H1 (cell line): ENCODE measurements around the gene PLA2G15. TPM values are rescaled to one million over a fixed set of nuclear protein-coding genes. Genes with fewer than 3 reads are reported as not detected.

ENCODE experiments used
- microRNA-seq, 2 experiments: library from miRNA; unstranded; fragments of <30 nt; microRNA quantifications; one replicate each; pipeline versions ENCODE4 to v1.2.0, GENCODE V29; 2016 to 2020; ENCODE audit warnings: borderline microRNAs expressed in 2 of 2, borderline number of aligned reads in 2 of 2, borderline replicate concordance in 1 of 2
- polyA plus RNA-seq, 7 experiments: library from polyadenylated mRNA; depleted of rRNA in 3 of 7; stranded (reverse) in 5 of 7; unstranded in 2 of 7; fragments of >200 nt in 5 of 7; fragments of 200-250 nt in 2 of 7; gene quantifications; 1 replicate in 5 of 7; 2 replicates in 1 of 7; 4 replicates in 1 of 7; pipeline versions ENCODE4 v1.2.1 to v1.2.3, GENCODE V29; 2011 to 2013; ENCODE audit warnings: missing spikeins in 2 of 7, mixed read lengths in 2 of 7
- small RNA-seq: library from polyadenylated mRNA; stranded (forward); fragments of <200 nt; extraction: miRNeasy Mini kit (QIAGEN cat#:217004); gene quantifications from one replicate; pipeline ENCODE3, GENCODE V24; 2013; ENCODE audit not compliant: insufficient read depth
- total RNA-seq: library from RNA; stranded (reverse); fragmentation: NEBNext Ultra II Directional; extraction: Animal tissue kit (Norgen Biotek cat#: 25700); gene quantifications from 2 replicates; pipeline ENCODE4 v1.2.1, GENCODE V29; 2021

Gene PLA2G15
- total and polyA plus RNA-seq, 2 of the 8 experiments (the other 6 are each of a cell fraction or from before 2014, with no cell fraction given), result 11.2 to 12.0 TPM

Small RNAs within 50 kb of the gene (microRNA-seq; reads per million reads assigned to microRNA genes)
- gene MIR6773, result 0 reads per million in 2 experiments

Small RNAs within 50 kb of the gene (small RNA-seq; reads per million reads assigned to genes)
- not detected for gene RNU6-1262P

Other genes with a start within 250 kb of the PLA2G15 start
- not detected in 2 replicates for gene DPEP2, start 245.9 kb upstream of the PLA2G15 start, total RNA-seq
- gene DPEP2, start 245.9 kb upstream of the PLA2G15 start, polyA plus RNA-seq (2011; rRNA removed), result 0.05 TPM in 1 of 2 replicates, not detected in the other
- gene DPEP2NB, start 229.5 kb upstream of the PLA2G15 start, total RNA-seq, result not detected in 2 replicates
- gene DPEP2NB, start 229.5 kb upstream of the PLA2G15 start, polyA plus RNA-seq (2011; rRNA removed), result not detected in 2 replicates
- gene DDX28, start 222.1 kb upstream of the PLA2G15 start, total RNA-seq, result 16.8 and 17.2 TPM in 2 replicates
- 28.1 and 30.3 TPM in 2 replicates for gene DDX28, start 222.1 kb upstream of the PLA2G15 start, polyA plus RNA-seq (2011; rRNA removed)
- gene DUS2, start 222.1 kb upstream of the PLA2G15 start, total RNA-seq, result 24.5 and 27.0 TPM in 2 replicates
- 17.2 and 20.9 TPM in 2 replicates for gene DUS2, start 222.1 kb upstream of the PLA2G15 start, polyA plus RNA-seq (2011; rRNA removed)
- 30.2 and 34.5 TPM in 2 replicates for gene NFATC3, start 160.0 kb upstream of the PLA2G15 start, total RNA-seq
- 12.0 and 17.6 TPM in 2 replicates for gene NFATC3, start 160.0 kb upstream of the PLA2G15 start, polyA plus RNA-seq (2011; rRNA removed)
- 45.8 and 50.3 TPM in 2 replicates for gene ESRP2, start 9.2 kb upstream of the PLA2G15 start, total RNA-seq
- gene ESRP2, start 9.2 kb upstream of the PLA2G15 start, polyA plus RNA-seq (2011; rRNA removed), result 35.1 and 52.8 TPM in 2 replicates
- gene SLC7A6, start 19.2 kb downstream of the PLA2G15 start, total RNA-seq, result 29.2 and 37.8 TPM in 2 replicates
- 28.0 and 34.7 TPM in 2 replicates for gene SLC7A6, start 19.2 kb downstream of the PLA2G15 start, polyA plus RNA-seq (2011; rRNA removed)
- gene SLC7A6OS, start 65.6 kb downstream of the PLA2G15 start, total RNA-seq, result 16.4 and 21.3 TPM in 2 replicates
- 7.3 and 7.6 TPM in 2 replicates for gene SLC7A6OS, start 65.6 kb downstream of the PLA2G15 start, polyA plus RNA-seq (2011; rRNA removed)
- 48.2 and 48.7 TPM in 2 replicates for gene PRMT7, start 65.6 kb downstream of the PLA2G15 start, total RNA-seq
- gene PRMT7, start 65.6 kb downstream of the PLA2G15 start, polyA plus RNA-seq (2011; rRNA removed), result 49.3 and 67.4 TPM in 2 replicates
- 1.1 and 1.3 TPM in 2 replicates for gene SMPD3, start 203.1 kb downstream of the PLA2G15 start, total RNA-seq
- 0.39 and 0.55 TPM in 2 replicates for gene SMPD3, start 203.1 kb downstream of the PLA2G15 start, polyA plus RNA-seq (2011; rRNA removed)